Measurements from ENCODE around the gene GNG11. TPM values are rescaled to one million over a fixed set of nuclear protein-coding genes. Genes with fewer than 3 reads are reported as not detected.
"Not testable (repeated sequence)": the region's sequence is repeated elsewhere in the genome, so short reads cannot be mapped to it uniquely, and the experiment has no call there.

The GNG11 gene
- total and polyA plus RNA-seq, 5 donors from 2014 or later = 3.1 TPM; not detected in 4

DNA sequence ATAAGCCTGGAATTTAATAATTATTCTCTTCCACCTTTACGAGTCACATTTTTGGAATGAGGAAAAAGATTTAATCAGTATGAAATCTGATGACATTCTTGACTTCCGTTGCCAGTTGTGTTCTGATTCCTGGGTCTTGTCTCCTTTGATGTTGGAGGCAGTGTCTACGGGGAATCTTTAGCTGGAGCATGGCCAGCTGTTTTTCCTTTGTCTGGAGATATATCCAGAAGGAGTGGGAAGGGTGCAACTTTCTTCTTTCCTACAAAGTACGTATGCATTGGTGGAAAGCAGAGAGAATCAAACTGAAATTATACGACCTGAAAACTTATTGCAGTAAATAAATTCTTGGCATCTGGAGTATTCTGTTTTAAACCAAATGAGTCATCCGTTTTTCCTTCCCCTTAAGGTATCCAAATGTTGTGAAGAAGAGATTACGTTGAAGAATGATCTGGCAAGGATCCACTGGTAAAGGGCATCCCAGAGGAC, 6.9 kb upstream of the GNG11 start:
- ATAC-seq (ENCODE audit: low read depth in 2 of 2) (no peak), DNase-seq (no peak)
- Mint-ChIP-seq H3K27ac (no peak overlapping the region), H3K36me3 (no peaks in the 10 kb centered on the region), H3K27me3 (no peaks in the 10 kb centered on the region), H3K4me1 (no peaks in the 10 kb centered on the region), H3K9me3 (peaks cover 0 to 1% (median 0%) of the 10 kb centered on the region in 7 donors), H3K4me3 (no peak overlapping the region)
- Histone ChIP-seq H3K27ac (ENCODE audit: insufficient read depth, low read length, poor library complexity, severe bottlenecking) (no peak overlapping the region), H3K36me3 (ENCODE audit: control insufficient read depth, insufficient read depth, low read length) (no peaks in the 10 kb centered on the region), H3K4me3 (ENCODE audit: low read depth, low read length) (no peak overlapping the region), H3K9me3 (ENCODE audit: control insufficient read depth in 2 of 2, low read length in 2 of 2) (no peaks in the 10 kb centered on the region), H3K27me3 (ENCODE audit: control insufficient read depth, insufficient read depth, low read length) (no peaks in the 10 kb centered on the region), H3K4me1 (ENCODE audit: control insufficient read depth, insufficient read depth, low read length, poor library complexity, severe bottlenecking) (no peaks in the 10 kb centered on the region)

DNA sequence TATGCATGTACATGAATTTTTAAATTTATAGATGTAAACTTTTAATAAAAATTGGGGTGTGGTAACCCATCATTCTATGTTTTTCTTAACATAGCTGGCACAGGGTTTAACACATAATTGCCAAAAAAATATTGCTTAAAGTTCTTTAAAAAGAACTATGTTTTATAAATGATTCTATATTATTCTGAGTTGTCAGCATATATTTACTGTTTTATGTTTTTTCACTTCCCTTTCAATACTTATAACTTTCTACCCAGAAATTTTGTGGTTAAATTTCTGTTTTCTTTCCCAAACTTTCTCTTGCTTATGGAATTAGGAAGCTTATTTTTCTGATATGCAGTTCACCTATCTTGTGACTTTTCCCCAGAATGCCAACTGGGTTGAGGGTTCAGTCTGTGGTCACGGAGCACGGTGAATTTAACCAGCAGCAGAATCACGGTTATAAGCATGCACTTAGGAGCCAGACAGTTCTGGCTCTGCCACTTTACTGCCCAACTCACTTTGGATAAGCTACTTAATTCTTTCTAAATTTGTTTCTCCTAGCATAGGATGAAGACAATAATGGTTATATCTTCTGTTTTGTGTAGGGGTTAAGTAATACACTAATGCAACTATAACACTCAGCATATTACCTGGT, 6.2 kb upstream of the GNG11 start:
- ATAC-seq (ENCODE audit: low read depth in 2 of 2); H3K27ac ChIP-seq (ENCODE audit: insufficient read depth, low read length, poor library complexity, severe bottlenecking); H3K27ac Mint-ChIP-seq; H3K27me3 Mint-ChIP-seq; H3K36me3 Mint-ChIP-seq; H3K4me3 Mint-ChIP-seq; H3K4me1 ChIP-seq (ENCODE audit: control insufficient read depth, insufficient read depth, low read length, poor library complexity, severe bottlenecking); DNase-seq; H3K9me3 ChIP-seq (ENCODE audit: control insufficient read depth in 2 of 2, low read length in 2 of 2); H3K4me3 ChIP-seq (ENCODE audit: low read depth, low read length); H3K4me1 Mint-ChIP-seq; H3K27me3 ChIP-seq (ENCODE audit: control insufficient read depth, insufficient read depth, low read length); H3K9me3 Mint-ChIP-seq; H3K36me3 ChIP-seq (ENCODE audit: control insufficient read depth, insufficient read depth, low read length): not testable (repeated sequence)

DNA sequence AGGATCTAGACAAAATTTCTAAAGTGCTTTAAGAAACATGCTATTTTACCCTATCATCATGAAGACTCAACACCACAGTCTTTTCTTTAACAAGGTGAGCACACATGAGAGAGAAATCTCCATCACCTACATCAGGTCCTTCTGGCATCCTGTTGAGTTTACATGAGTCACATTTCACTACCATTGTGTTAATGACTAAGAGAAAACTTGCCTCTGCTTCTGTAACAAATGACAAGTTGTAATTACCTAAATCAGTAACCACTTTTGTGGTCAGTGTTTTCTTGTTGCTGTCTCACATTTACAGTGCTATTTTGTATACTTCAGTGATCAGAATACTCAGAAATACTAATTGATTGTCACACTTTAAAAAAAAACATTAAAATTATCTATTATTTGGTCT, 5.6 kb upstream of the GNG11 start:
- H3K9me3 Mint-ChIP-seq; H3K4me3 ChIP-seq (ENCODE audit: low read depth, low read length); DNase-seq; H3K27ac Mint-ChIP-seq; H3K9me3 ChIP-seq (ENCODE audit: control insufficient read depth in 2 of 2, low read length in 2 of 2); H3K27me3 ChIP-seq (ENCODE audit: control insufficient read depth, insufficient read depth, low read length); H3K36me3 Mint-ChIP-seq; H3K4me3 Mint-ChIP-seq; H3K27me3 Mint-ChIP-seq; ATAC-seq (ENCODE audit: low read depth in 2 of 2); H3K36me3 ChIP-seq (ENCODE audit: control insufficient read depth, insufficient read depth, low read length); H3K4me1 Mint-ChIP-seq; H3K27ac ChIP-seq (ENCODE audit: insufficient read depth, low read length, poor library complexity, severe bottlenecking); H3K4me1 ChIP-seq (ENCODE audit: control insufficient read depth, insufficient read depth, low read length, poor library complexity, severe bottlenecking): not testable (repeated sequence)

DNA sequence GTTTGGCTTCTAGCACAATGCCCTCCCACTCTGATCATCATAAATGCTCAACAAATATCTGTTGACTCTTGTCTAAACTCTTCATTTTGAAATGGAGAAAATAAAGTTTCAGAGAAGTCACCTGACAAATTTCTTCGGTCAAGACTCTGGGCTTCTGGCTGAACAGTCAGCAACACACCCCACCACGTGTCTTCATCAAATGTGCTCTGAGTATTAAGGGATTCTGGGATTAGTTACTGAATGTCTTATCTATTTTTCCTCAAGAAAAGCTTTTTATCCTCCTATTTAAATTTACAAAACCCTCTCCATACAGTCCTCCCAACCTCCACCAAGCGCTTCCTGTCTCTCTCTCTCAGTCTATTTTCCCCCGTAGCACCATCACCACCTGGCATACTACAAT, 5.2 kb upstream of the GNG11 start:
- not testable (repeated sequence) for H3K36me3 Mint-ChIP-seq; ATAC-seq (ENCODE audit: low read depth in 2 of 2); DNase-seq; H3K4me1 ChIP-seq (ENCODE audit: control insufficient read depth, insufficient read depth, low read length, poor library complexity, severe bottlenecking); H3K4me1 Mint-ChIP-seq; H3K4me3 Mint-ChIP-seq; H3K36me3 ChIP-seq (ENCODE audit: control insufficient read depth, insufficient read depth, low read length); H3K4me3 ChIP-seq (ENCODE audit: low read depth, low read length); H3K27ac Mint-ChIP-seq; H3K27me3 ChIP-seq (ENCODE audit: control insufficient read depth, insufficient read depth, low read length); H3K27ac ChIP-seq (ENCODE audit: insufficient read depth, low read length, poor library complexity, severe bottlenecking); H3K9me3 ChIP-seq (ENCODE audit: control insufficient read depth in 2 of 2, low read length in 2 of 2); H3K9me3 Mint-ChIP-seq
- peaks cover 11% of the 10 kb centered on the region for H3K27me3 Mint-ChIP-seq

DNA sequence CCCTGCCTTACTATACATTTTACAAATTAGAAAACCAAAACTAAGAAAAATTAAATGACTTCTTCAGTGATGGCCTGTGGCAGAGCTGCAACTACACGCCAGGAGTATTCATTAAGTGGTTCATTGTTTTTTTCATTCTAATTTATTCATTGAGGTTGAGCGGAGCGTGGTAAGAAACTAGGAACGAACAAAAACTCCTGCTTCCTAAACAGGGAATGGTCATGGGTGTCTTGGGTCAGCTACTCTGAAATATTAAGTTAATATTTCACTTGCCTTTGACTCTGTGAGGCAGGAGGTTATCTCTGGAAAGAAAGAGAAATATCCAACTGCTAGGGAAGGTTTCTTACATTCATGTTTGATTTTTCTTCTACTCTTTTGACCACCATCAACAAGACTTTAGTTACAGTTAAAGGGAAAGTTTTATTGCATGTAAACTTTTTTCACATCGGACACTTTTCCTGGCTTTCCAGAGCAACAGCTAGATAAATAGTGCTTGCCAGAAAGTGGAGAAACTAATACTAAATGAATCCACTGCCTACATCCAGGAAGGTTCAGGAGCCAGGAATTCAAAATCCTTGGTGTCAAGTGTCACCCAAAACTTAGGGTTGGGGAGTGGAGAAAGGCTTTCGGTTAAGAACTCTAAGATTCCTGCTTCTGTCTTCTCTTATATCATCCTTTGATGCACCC, 896 bp upstream of the GNG11 start:
- H3K27ac Mint-ChIP-seq = no peak overlapping the region
- Histone ChIP-seq H3K4me3 (ENCODE audit: low read depth, low read length) (no peak overlapping the region), H3K36me3 (ENCODE audit: control insufficient read depth, insufficient read depth, low read length) (no peaks in the 10 kb centered on the region), H3K9me3 (ENCODE audit: control insufficient read depth in 2 of 2, low read length in 2 of 2) (no peaks in the 10 kb centered on the region), H3K27ac (ENCODE audit: insufficient read depth, low read length, poor library complexity, severe bottlenecking) (no peak overlapping the region), H3K27me3 (ENCODE audit: control insufficient read depth, insufficient read depth, low read length) (peaks cover 12% of the 10 kb centered on the region), H3K4me1 (ENCODE audit: control insufficient read depth, insufficient read depth, low read length, poor library complexity, severe bottlenecking) (no peaks in the 10 kb centered on the region)
- no peaks in the 10 kb centered on the region for H3K36me3 Mint-ChIP-seq
- ATAC-seq (ENCODE audit: low read depth in 2 of 2) = no peak
- no peaks in the 10 kb centered on the region for H3K9me3 Mint-ChIP-seq
- no peak for DNase-seq
- H3K4me3 Mint-ChIP-seq = no peak overlapping the region
- H3K27me3 Mint-ChIP-seq = peaks cover 16% of the 10 kb centered on the region
- H3K4me1 Mint-ChIP-seq = peaks cover 0 to 5% (median 2%) of the 10 kb centered on the region in 4 donors

DNA sequence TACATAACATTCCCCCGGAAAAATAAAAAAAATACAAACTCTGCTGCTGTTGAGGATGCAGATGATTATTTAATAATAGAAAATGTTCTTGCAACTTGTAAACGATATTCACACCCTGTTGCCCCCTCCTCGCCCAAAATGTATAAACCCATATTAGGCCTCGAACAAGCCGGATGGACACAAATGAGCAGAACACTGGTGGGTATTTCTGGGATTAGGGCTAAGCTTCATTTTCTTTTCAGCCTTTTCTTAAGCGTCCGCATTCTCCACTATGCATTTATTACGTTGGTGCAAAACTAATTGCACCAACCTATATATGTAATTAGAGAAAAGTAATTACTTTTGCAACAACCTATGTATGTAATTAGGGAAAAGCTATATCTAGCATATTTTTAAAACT, 349 bp upstream of the GNG11 start:
- Mint-ChIP-seq H3K4me1 (peaks cover 0 to 5% (median 2%) of the 10 kb centered on the region in 4 donors), H3K36me3 (no peaks in the 10 kb centered on the region), H3K9me3 (no peaks in the 10 kb centered on the region), H3K27ac (no peak overlapping the region), H3K4me3 (no peak overlapping the region), H3K27me3 (peaks cover 16% of the 10 kb centered on the region)
- Histone ChIP-seq H3K9me3 (ENCODE audit: control insufficient read depth in 2 of 2, low read length in 2 of 2) (no peaks in the 10 kb centered on the region), H3K4me1 (ENCODE audit: control insufficient read depth, insufficient read depth, low read length, poor library complexity, severe bottlenecking) (no peaks in the 10 kb centered on the region), H3K36me3 (ENCODE audit: control insufficient read depth, insufficient read depth, low read length) (no peaks in the 10 kb centered on the region), H3K4me3 (ENCODE audit: low read depth, low read length) (no peak overlapping the region), H3K27ac (ENCODE audit: insufficient read depth, low read length, poor library complexity, severe bottlenecking) (no peak overlapping the region), H3K27me3 (ENCODE audit: control insufficient read depth, insufficient read depth, low read length) (peaks cover 12% of the 10 kb centered on the region)
- DNase-seq (no peak), ATAC-seq (ENCODE audit: low read depth in 2 of 2) (no peak)

DNA sequence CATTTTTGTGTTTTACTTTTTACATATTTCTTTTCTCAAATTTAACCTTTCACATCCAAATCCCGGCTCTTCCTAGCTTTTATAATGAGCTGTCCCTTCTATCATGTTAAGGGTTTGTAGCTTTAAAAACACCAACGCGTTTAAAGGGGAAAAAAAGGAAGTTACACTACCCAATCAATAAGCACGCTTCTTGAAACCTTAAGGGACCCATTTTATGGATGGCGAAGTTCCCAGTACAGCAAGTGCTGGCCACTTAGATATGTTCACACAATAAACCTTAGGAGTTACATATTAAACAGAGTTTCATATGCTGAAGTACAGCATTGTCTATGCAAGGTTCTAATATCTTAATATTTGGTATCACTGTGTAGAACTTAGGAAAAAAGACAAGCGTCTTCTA, 1.8 kb downstream of the GNG11 start:
- Mint-ChIP-seq H3K4me3 (no peak overlapping the region), H3K36me3 (no peaks in the 10 kb centered on the region), H3K4me1 (peaks cover 0 to 5% (median 2%) of the 10 kb centered on the region in 4 donors), H3K27ac (no peak overlapping the region), H3K27me3 (peaks cover 25% of the 10 kb centered on the region), H3K9me3 (no peaks in the 10 kb centered on the region)
- H3K9me3 ChIP-seq (ENCODE audit: control insufficient read depth in 2 of 2, low read length in 2 of 2) = no peaks in the 10 kb centered on the region
- peaks cover 12% of the 10 kb centered on the region for H3K27me3 ChIP-seq (ENCODE audit: control insufficient read depth, insufficient read depth, low read length)
- DNase-seq = no peak
- no peaks in the 10 kb centered on the region for H3K4me1 ChIP-seq (ENCODE audit: control insufficient read depth, insufficient read depth, low read length, poor library complexity, severe bottlenecking)
- H3K36me3 ChIP-seq (ENCODE audit: control insufficient read depth, insufficient read depth, low read length) = no peaks in the 10 kb centered on the region
- H3K4me3 ChIP-seq (ENCODE audit: low read depth, low read length) = no peak overlapping the region
- H3K27ac ChIP-seq (ENCODE audit: insufficient read depth, low read length, poor library complexity, severe bottlenecking) = no peak overlapping the region
- ATAC-seq (ENCODE audit: low read depth in 2 of 2) = no peak

DNA sequence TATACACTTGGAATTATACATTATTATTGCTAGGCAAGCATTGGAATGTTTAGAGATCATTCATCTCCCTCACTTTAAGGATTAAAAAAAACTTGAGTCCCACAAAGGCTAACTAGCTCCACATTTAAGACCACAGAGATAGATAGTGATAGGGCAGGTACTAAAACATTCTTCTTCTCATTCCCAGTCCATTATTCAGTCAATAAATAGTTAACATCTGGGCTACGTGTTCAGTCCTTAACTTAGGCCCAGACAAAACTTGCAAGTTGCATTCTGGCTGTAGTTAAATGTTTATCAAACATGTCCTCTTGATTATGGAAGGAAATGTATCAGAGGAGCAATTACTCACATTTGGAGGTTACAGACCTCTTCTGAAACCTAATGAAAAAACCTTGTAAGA, 2.4 kb downstream of the GNG11 start:
- H3K9me3 ChIP-seq (ENCODE audit: control insufficient read depth in 2 of 2, low read length in 2 of 2) = no peaks in the 10 kb centered on the region
- no peak overlapping the region for H3K4me3 ChIP-seq (ENCODE audit: low read depth, low read length)
- peaks cover 12% of the 10 kb centered on the region for H3K27me3 ChIP-seq (ENCODE audit: control insufficient read depth, insufficient read depth, low read length)
- H3K36me3 Mint-ChIP-seq = no peaks in the 10 kb centered on the region
- H3K36me3 ChIP-seq (ENCODE audit: control insufficient read depth, insufficient read depth, low read length) = no peaks in the 10 kb centered on the region
- H3K27ac Mint-ChIP-seq = no peak overlapping the region
- peaks cover 0 to 5% (median 2%) of the 10 kb centered on the region in 4 donors for H3K4me1 Mint-ChIP-seq
- H3K9me3 Mint-ChIP-seq = no peaks in the 10 kb centered on the region
- H3K27me3 Mint-ChIP-seq = peaks cover 25% of the 10 kb centered on the region
- H3K4me3 Mint-ChIP-seq = no peak overlapping the region
- no peaks in the 10 kb centered on the region for H3K4me1 ChIP-seq (ENCODE audit: control insufficient read depth, insufficient read depth, low read length, poor library complexity, severe bottlenecking)
- no peak overlapping the region for H3K27ac ChIP-seq (ENCODE audit: insufficient read depth, low read length, poor library complexity, severe bottlenecking)
- no peak for ATAC-seq (ENCODE audit: low read depth in 2 of 2)
- DNase-seq = no peak

Measured in CD4-positive, CD25-positive, alpha-beta regulatory T cell (primary cell).